Anterior cingulate cortex (tissue), 58 donors: ENCODE measurements around the gene POU6F2.
"Not testable (repeated sequence)": the region's sequence is repeated elsewhere in the genome, so short reads cannot be mapped to it uniquely, and the experiment has no call there.

Source experiments
- DNase-seq, 58 donors: peaks; one replicate each; lab custom pipeline; 2025; lab: John Stamatoyannopoulos, UW

The POU6F2 gene

GRCh38 chr7:39293056-39293823 lies 315.5 kb downstream of the POU6F2 start:
- no peak for DNase-seq

DNA sequence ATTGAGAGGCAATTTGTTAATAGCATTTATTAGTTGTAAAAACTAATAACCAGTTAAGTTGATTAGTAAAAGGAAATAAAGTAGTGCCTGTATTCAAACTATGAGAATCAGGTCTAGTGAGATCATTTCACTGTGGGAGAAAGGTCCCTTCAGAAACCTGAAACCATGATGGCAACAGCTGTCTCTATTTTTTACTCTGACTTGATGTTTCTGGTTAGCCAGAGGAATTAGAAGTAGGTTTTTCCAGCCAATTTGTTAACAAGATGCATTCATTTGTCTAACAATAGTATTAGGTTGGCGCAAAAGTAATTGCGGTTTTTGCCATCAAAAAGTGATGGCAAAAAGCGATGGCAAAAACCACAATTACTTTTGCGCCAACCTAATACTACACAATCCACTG lies 316.3 kb downstream of the POU6F2 start:
- DNase-seq: no peak

GRCh38 chr7:39295796-39296195 lies 318.1 kb downstream of the POU6F2 start:
- no peak for DNase-seq

- DNase-seq: peak in 1 of 58 donors; percentile 7
Observed at GRCh38 chr7:39299695-39300094, 322.0 kb downstream of the POU6F2 start.

GRCh38 chr7:39300276-39300675 lies 322.6 kb downstream of the POU6F2 start:
- no peak for DNase-seq

- no peak for DNase-seq
Observed at GRCh38 chr7:39301543-39301942, 323.8 kb downstream of the POU6F2 start.

DNA sequence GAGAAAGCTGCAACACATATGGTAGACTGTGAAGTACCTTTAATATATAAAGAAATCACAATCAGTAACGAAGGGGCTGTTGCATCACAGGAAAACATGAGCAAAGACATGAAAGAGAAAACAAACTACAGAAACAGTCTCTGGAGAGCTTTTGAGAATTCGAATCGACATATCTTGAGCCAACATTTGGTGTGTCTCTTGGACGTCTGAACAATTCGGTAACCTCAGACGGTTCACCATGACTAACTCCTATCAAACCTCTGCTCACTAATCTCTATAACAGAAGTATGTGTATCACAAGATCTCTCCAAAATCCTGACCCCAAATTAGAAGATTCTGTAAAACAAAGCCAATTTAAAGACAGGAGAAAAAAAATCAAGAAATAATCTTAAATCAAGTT lies 326.5 kb downstream of the POU6F2 start:
- no peak for DNase-seq

DNA sequence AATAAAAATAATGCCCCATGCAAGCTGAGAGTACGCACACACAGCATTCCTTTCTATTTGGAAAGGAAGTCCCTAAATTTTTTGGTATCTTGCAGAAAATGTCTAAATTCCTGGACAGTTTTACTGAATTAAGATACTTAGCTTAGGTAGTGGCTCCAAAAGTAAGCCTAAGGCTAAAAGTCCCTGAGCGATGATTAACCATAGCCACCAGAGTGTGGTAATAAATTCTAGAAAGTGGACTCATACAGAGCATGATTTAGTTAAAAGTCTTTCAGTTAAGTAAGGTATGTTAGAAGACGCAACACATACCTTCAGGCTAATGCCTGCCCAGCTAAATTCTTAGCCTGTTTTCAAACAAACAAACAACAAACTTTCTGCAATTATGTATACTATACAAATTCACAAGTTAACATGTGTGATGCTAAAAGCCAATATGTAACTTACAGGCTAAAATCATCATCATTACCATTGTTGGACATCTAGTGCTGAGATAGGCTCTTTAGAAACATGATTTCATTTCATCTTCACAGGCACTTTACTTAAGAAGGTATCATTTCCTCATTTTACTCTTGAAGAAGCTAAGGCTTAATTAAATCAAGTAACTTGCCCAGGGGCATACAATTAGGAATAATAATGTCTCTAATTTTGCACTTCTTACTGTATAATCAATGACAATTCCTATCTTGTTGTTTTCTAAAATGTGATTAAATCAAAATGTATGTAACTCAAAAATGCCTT lies 327.1 kb downstream of the POU6F2 start:
- DNase-seq: no peak

DNA sequence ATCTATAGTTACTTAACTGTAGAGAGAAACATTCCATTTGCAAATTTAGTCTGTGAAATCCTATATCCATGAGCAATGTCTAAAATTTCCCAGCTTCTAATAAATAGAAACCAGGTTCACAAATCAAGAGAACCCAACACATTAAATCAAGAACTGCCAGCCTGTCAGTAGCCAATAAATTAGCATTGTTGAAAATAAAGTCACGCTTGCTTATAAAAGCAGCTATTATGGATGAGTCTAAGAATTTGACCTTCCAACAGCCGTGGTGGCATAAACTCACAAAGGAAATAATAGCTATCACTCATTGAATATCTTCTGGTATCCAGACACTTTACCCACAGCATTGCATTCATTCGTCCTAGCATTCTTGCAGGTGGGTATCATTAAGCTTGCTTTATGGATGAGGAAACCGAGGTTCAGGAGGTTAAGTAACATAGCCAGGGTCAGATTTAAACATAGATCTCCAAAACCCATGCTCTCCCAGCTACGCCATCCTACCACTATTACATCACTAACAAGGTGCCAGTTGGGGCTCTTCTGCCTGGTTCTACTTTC lies 328.4 kb downstream of the POU6F2 start:
- no peak for DNase-seq

- DNase-seq: no peak
Observed at GRCh38 chr7:39310699-39311098, 333.0 kb downstream of the POU6F2 start.

DNA sequence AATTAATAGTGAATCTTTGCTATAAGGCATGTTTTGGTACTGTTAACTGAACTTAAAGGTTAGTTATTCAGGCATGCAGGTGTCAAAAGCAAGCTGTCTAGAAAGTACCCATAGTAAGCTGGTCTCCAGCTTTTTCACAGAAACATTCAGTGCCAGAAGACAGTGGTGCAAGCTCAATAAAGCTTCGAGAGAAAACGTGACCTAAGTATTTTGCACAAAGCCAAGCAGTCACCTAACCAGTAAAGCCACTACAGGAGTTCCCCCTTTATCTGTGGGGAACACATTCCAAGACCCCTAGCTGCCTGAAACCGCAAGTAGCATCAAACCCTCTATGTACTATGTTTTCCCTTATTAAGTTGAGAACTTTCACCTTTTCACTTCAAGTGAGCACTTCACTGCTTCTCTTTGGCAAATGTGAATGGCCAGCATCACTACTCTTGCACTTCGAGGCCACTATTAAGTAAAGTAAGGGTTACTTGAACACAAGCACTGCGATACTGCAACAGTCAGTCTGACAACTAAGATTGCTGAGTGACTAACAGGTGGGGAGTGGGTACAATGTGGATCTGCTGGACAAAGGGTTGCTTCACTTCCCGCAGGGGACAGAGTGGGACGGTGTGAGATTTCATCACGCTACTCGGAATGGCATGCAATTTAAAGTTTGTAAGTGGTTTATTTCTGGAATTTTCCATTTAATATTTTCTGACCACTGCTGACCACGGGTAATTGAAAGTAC lies 334.7 kb downstream of the POU6F2 start:
- DNase-seq: no peak

DNA sequence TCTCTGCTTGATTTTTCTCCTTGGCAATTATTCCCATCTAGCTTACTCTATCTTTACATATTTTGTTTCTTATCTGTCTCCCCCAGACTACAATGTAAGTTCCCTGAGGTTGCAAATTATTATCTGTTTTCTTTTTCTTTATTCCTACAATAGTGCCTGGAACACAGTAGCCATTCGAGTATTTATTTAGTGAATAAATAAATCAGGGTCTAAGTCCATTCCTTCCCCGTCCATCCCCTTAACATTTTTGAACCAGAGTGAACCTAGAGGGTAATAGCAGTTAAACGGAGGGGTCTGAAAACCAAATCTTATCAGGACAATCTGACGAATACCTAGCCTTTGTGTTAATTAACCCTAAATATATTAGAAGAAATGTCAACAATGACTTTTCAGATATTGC lies 335.7 kb downstream of the POU6F2 start:
- DNase-seq: no peak

GRCh38 chr7:39313974-39314373 lies 336.3 kb downstream of the POU6F2 start:
- no peak for DNase-seq

DNA sequence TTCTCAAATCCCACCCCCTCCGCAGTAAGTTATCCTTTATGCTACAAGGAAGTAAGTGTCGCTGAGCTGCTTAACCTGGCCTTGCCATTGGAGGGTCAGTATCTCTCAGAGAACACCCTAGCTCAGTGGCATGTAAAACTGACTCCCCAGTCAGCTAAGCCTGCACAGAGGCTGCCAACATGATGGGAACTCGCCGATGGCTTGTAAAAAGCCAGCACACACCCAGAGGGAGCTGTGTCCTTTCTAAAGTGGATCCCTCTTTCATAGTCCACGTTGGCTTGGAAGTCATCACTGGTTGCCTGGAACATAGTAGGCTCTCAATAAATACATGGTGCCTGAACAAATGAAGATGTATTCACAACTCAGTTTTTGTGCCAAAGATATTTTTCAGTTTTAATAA lies 339.4 kb downstream of the POU6F2 start:
- no peak for DNase-seq

DNA sequence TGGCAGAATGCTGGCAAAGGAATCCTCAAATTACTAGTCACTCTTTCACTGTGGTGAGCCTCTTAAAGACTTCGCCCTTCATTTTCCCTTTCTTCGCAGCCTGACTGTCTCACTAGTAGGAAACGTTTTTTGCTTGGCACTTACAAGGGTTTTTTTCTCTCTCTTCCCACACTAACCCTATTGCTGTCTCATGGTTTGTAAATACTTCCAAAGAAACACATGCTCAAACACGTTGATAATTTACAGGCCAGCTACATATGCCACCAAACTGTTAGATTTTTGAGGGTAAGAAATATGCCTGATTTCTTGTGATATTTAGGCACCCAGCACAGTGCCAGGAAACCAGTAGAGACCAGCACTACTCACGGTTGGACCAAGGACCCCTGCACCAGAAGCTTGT lies 340.2 kb downstream of the POU6F2 start:
- DNase-seq: no peak

DNA sequence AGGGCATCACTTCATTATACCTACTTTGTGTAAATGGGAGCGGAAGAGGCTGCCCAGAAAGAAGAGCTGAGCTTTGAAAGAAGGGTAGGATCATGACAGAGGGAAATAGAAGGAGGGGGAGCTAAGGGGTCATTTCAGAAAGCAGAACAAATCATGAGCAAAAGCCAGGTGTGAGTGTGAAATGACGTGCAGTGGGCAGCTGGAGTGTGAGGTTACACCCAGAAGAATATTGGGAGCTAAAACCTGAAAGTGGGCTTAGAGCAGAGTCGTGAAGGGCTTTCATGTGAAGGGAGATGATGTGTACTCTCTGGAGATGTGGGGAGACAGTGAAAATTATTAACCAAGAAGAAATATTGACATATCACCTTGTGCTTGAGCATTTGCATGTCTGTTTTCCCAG lies 343.5 kb downstream of the POU6F2 start:
- DNase-seq: no peak

- no peak for DNase-seq
Observed at GRCh38 chr7:39321909-39322498, 344.3 kb downstream of the POU6F2 start.

- no peak for DNase-seq
Observed at GRCh38 chr7:39324139-39324760, 346.5 kb downstream of the POU6F2 start.

DNA sequence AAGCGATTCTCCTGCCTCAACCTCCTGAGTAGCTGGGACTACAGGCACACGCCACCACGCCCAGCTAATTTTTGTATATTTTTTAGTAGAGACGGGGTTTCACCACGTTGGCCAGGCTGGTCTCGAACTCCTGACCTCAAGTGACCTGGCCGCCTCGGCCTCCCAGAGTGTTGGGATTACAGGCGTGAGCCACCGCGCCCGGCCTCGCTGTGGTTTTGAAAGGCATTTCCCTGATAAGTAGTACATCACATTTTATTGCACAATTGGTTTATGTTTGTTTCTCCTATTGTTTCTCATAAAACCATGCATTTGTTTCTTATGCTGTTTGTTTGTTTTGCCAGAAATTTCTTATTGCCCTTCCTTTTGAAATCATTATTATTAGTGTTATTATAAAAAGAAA lies 353.9 kb downstream of the POU6F2 start:
- not testable (repeated sequence) for DNase-seq

- no peak for DNase-seq
Observed at GRCh38 chr7:39332142-39332541, 354.4 kb downstream of the POU6F2 start.
